HUDEP-2 (cell line): Measurements from ENCODE around the gene PLAC1.

Source experiments
- DNase-seq, 76 experiments: peaks; one replicate each; lab custom pipeline; 2025; ENCODE audit not compliant: unreplicated experiment in 76 of 76; lab: John Stamatoyannopoulos, UW

The PLAC1 gene

DNA sequence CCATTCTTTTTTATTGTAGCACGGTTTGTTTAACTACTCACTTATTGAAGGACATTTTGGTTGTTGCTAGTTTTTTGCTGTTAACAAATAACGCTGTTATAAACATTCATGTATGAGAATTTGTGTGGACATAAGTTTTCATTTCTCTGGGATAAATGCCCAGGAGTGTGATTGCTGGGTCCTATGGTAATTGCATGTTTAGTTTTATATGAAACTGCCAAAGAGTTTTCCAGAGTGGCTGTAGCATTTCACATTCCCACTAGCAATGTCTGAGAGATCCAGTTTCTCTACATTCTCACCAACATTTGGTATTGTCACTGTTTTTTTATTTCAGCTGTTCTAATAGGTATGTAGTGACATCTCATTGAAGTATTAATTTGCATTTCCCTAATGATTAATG is 66.8 kb downstream of the PLAC1 start:
- DNase-seq: no peak

DNA sequence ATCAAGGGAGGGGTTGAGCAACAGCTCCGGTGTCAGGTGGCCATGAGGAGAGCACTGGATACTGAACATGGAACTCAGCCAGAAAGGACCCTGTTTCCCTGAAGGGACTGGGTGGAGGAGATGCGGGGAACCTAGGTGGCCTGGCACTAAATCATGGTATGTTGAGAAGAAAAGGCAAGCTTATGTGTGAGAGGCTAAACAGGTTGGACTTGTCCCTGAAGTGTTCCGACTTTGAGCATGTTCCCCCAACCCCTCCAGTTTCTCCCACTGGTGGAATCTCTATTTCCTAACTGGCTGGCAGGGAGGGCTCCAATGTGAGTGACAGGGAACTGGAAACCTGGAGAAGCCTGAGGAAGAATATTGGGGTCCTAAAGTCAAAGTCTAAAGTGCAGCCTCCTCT is 69.5 kb downstream of the PLAC1 start:
- DNase-seq: no peak

DNA sequence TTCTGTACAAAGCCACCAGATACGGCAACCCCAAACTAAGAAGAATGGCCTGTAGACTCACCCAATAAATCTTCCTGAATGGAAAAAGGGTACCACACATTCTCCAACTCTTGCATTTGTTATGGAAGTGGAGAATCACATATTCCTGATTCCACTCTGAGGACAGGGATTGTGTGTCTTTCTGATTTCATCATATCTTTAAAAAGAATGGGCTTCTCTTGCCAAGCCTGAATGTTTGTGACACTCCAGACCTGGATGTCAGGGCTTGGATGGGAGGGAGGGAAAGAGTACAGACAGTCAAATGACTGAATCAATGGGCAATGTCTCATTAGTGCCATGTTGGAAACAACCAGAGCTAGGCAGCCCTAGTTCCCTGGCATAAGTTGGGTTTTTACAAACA is 77.4 kb downstream of the PLAC1 start:
- DNase-seq: no peak

GRCh38 chrX:134573683-134574035 is 84.6 kb downstream of the PLAC1 start:
- DNase-seq: no peak

DNA sequence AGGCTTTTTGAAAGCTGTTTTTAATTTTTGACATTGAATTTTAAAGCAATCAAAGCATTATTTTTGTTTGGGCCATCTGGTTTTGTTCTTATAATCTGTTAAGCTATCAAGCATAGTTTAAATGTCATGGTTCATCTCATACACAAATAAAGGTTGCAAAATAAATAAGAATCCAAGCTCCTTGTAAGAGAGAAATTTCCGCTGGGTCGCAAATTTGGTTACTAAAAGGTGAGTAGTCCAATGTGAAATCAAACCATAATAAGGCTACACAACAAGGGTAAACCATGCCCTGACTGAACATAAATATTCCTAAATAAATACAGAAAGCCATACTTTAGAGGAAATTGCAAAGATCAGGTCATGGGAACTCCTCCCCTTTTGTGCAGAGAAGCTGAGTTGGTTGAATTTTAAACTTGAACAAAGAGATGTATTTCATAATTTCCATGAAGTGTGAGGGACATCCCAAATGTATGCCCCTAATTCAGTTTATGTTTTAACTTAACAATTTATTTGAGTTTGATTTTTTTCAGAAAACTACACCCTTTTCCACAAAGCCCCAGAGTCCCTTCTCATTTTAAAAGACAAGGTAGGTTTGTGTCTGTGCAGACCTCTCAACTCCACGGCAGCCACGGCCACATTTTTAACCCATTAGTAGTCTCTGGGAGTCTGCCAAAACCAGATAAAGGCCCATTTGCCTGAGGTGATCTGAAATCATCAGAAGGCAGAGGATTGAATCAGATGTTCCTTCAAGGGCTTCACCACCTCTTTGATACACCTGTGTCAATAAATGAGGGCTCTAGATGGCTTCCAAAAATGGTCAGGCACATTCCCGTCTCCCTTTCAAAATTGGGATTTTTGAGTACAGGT is 85.2 kb downstream of the PLAC1 start:
- DNase-seq: no peak

DNA sequence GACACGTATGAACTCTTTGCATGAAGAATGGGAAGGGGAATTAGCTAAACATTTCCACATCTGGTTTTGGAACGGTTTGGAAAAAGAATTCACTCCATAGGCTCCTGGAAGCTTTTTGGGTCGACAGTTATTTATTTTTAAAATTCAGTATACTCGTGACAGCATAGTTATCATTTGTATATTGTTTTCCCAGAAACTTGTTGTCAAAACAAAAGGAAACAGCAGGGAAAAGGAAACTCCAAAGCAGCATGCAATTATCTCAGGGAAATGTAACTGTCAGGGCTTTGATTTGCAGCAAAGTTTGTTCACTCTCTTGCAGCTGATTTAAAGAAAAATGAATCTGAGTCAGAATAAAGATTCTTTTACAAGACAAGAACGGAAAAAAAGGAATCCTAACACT is 86.5 kb downstream of the PLAC1 start:
- no peak for DNase-seq

- no peak for DNase-seq
Observed at GRCh38 chrX:134570899-134571298, 87.4 kb downstream of the PLAC1 start.

DNA sequence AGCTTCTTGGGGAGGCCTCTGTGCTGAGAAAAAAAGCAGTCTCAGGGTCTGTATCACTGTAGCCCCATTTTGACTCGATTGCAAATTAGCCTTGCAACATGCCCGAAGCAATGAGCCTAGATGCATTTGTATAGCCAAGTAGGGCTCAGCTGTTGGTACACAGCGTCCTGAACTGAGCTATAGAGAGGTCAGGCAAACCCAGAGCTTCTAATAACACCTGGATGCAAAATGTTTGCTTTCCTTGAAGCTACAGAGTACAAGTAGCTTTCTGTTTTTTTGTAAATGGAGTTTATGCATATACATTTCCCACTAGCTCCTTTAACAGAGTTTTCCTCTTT is 87.8 kb downstream of the PLAC1 start:
- DNase-seq: no peak

GRCh38 chrX:134569306-134569705 is 89.0 kb downstream of the PLAC1 start:
- peak in 2 of 76 experiments; percentile 2 for DNase-seq

GRCh38 chrX:134568285-134569016 is 89.8 kb downstream of the PLAC1 start:
- DNase-seq: no peak

DNA sequence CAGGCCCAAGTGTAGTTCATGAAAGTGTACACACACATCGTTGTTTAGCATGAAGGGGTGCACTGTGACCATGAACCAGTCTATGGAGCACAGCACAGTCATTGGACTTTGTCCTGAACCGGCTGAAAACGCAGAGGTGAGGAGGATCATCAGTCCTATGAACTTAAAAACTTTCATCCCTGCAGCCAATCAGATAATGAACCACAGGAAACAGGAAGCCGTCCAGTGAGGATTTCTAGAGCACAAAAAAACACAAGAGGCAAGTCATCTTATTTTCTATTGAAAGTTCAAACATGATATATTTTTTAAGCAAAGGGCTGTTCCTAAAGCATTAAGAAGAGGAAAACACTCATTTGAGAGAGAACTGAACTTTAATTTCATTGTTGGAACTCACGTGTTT is 91.8 kb downstream of the PLAC1 start:
- no peak for DNase-seq

DNA sequence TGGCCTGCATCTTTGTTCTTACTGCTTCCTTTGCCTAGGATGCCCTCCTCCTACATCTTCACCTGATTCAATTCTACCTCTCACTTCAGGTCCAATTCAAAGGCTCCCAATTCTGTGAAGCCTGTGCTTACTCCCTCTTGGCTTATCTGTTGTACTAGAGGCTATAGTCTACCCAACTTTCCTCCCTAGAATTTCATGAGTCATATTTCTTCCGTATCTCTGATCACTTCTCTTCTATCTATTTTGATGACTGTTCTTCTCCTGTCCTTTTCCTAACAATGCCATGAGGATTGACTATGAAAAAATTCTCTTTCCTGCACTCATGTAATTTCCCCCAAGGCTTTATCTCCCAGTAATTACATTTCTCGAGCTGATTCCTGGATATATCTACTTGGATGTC is 96.3 kb downstream of the PLAC1 start:
- no peak for DNase-seq

- DNase-seq: peak in 1 of 76 experiments; percentile 1
Observed at GRCh38 chrX:134558133-134558532, 100.1 kb downstream of the PLAC1 start.

DNA sequence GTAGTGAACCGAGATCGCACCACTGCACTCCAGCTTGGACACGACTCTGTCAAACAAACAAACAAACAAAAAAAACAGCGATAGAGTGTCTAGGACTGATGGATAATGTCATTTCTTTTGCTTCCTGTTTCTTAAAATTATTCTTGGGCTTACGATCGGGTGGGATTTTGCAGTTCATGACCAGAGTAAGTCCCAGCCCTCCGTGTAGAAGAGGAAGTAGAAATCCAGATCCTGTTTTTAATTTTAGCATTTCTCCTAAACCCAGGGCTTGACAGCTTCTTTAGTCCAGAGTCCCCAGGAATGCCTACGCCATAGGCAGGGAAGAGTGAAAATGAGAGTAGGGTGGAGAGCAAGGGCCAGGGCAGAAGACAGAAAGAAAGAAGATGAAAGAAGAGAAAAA is 104.0 kb downstream of the PLAC1 start:
- DNase-seq: no peak

DNA sequence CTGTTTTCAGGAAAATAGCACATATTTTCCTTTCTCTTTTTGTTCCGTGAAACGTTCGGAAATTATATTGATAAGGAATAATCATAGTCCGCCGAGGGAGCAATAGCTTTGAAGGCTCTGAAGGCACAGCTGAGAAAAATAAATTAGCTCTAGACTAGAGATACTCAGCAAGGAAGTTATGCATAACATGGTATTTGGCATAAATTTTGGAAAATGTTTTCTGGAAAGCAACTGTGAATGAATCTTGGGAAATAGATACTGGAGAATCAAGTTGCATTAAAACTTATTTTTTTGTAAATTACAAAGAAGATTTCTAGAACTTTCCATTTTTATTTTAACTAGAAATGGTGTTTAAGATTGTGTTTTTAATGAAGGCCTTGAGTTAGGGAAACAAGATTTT is 105.9 kb downstream of the PLAC1 start:
- DNase-seq: no peak

- no peak for DNase-seq
Observed at GRCh38 chrX:134551376-134552048, 106.8 kb downstream of the PLAC1 start.

- peak in 9 of 76 experiments; percentile 1 to 29 (median 6) for DNase-seq
Observed at GRCh38 chrX:134548257-134549201, 109.7 kb downstream of the PLAC1 start.

- no peak for DNase-seq
Observed at GRCh38 chrX:134547047-134547679, 111.1 kb downstream of the PLAC1 start.

- DNase-seq: no peak
Observed at GRCh38 chrX:134546187-134546586, 112.1 kb downstream of the PLAC1 start.

DNA sequence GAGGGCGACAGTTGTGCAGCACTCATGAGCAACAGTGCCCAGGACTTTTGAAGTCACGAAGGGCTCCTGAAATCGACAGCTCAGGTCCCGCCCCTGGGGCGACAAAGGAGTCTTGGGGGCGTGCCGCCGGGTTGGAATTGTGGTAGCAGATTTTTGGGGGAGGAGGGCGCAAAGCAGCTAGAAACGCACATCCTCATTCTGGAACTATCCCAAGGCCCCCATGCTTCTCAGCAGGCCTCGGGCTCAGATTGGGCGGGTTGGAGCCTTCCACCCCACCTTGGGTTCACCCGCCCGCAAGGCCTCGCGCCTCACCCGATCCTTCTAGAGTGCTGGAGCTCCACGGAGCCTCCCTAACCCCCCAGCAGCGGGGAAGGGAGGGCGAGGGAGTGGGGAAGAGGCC is 112.8 kb downstream of the PLAC1 start:
- DNase-seq: no peak
